ENCODE data around the gene SLC40A1. TPM values are rescaled to one million over a fixed set of nuclear protein-coding genes. Genes with fewer than 3 reads are reported as not detected.

Gene SLC40A1
- total and polyA plus RNA-seq, 2 experiments from 2014 or later = 0.80 to 11.5 TPM

GRCh38 chr2:189528617-189529016 is 52.0 kb downstream of the SLC40A1 start:
- Histone ChIP-seq H3K36me3 (no peaks in the 10 kb centered on the region), H3K4me1 (ENCODE audit: low read depth) (no peaks in the 10 kb centered on the region), H3K27me3 (no peaks in the 10 kb centered on the region), H3K9me3 (ENCODE audit: low read depth) (no peaks in the 10 kb centered on the region), H3K27ac (no peak overlapping the region), H3K4me3 (no peak overlapping the region)
- no peak for DNase-seq (ENCODE audit: low read depth in 1 of 2, low spot score in 1 of 2)
- TF ChIP-seq, protein P1, sequence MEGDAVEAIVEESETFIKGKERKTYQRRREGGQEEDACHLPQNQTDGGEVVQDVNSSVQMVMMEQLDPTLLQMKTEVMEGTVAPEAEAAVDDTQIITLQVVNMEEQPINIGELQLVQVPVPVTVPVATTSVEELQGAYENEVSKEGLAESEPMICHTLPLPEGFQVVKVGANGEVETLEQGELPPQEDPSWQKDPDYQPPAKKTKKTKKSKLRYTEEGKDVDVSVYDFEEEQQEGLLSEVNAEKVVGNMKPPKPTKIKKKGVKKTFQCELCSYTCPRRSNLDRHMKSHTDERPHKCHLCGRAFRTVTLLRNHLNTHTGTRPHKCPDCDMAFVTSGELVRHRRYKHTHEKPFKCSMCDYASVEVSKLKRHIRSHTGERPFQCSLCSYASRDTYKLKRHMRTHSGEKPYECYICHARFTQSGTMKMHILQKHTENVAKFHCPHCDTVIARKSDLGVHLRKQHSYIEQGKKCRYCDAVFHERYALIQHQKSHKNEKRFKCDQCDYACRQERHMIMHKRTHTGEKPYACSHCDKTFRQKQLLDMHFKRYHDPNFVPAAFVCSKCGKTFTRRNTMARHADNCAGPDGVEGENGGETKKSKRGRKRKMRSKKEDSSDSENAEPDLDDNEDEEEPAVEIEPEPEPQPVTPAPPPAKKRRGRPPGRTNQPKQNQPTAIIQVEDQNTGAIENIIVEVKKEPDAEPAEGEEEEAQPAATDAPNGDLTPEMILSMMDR (IDR thresholded peaks at IDR 0.05; ENCODE audit: low read depth, low read length) = no peak

- H3K4me1 ChIP-seq (ENCODE audit: low read depth) = no peaks in the 10 kb centered on the region
- H3K4me3 ChIP-seq = no peak overlapping the region
- no peak for DNase-seq (ENCODE audit: low read depth in 1 of 2, low spot score in 1 of 2)
- no peaks in the 10 kb centered on the region for H3K36me3 ChIP-seq
- no peak overlapping the region for H3K27ac ChIP-seq
- H3K27me3 ChIP-seq = no peaks in the 10 kb centered on the region
- H3K9me3 ChIP-seq (ENCODE audit: low read depth) = no peaks in the 10 kb centered on the region
- TF ChIP-seq, protein P1 (IDR thresholded peaks at IDR 0.05; ENCODE audit: low read depth, low read length) = no peak
Measured at GRCh38 chr2:189527812-189528592, 52.6 kb downstream of the SLC40A1 start.

DNA sequence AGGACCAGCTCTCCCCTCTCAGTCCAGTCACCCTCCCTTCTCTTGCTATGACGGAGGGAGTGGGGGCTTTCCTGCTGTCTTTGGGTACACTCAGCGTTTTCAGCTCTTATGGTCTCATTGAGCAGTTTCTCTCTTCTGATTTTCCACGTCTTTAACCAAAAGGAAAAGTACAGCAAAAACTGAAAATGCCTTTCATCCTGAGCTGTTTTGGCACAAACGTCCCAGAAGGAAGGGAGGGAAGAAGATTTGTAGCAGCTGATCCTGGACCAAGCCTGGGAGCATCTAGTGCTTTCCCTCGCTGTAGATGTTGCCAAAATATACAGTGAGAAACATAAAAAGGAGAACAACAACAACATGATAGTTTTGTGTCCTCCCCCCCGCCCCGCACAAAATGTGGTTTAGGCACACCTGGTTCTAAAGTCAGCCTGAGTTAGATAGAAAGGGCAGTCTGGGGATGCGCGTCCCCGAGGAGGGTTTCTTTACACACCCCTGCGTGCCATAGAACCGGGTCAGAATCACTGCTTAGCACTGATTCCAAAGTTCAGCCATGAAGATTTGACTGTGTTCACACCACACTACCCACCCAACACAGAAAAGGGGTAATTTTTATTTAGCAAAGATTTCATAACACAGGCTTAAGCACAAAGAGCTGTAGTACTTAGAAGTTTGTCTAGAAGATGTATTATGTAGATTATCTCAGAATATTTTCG is 53.4 kb downstream of the SLC40A1 start:
- Histone ChIP-seq H3K9me3 (ENCODE audit: low read depth) (no peaks in the 10 kb centered on the region), H3K36me3 (no peaks in the 10 kb centered on the region), H3K27me3 (no peaks in the 10 kb centered on the region), H3K27ac (no peak overlapping the region), H3K4me1 (ENCODE audit: low read depth) (no peaks in the 10 kb centered on the region), H3K4me3 (no peak overlapping the region)
- no peak for DNase-seq (ENCODE audit: low read depth in 1 of 2, low spot score in 1 of 2)
- TF ChIP-seq, protein P1 (IDR thresholded peaks at IDR 0.05; ENCODE audit: low read depth, low read length) = no peak

DNA sequence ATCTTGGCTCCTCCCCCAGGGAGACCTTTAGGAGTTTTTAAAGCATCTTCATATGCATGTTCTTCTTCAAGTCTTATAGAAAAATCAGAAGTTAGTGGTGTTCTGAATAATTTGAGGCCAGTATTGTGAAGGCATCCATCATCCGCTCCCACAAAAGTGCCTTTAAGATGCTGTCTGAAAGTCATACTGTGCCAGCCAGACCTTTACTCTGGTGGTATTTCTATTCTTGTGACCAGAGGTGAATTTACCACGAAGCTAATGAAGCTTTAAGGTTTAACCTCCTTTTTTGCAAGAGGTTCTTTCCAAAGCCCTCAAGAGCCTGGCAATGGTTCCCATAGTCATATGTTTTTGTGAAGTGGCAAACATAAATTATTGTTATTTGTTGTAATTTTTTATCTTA is 54.3 kb downstream of the SLC40A1 start:
- H3K9me3 ChIP-seq (ENCODE audit: low read depth) = no peaks in the 10 kb centered on the region
- no peaks in the 10 kb centered on the region for H3K27me3 ChIP-seq
- H3K27ac ChIP-seq = no peak overlapping the region
- H3K4me3 ChIP-seq = no peak overlapping the region
- TF ChIP-seq, protein P1 (IDR thresholded peaks at IDR 0.05; ENCODE audit: low read depth, low read length) = no peak
- no peak for DNase-seq (ENCODE audit: low read depth in 1 of 2, low spot score in 1 of 2)
- no peaks in the 10 kb centered on the region for H3K4me1 ChIP-seq (ENCODE audit: low read depth)
- no peaks in the 10 kb centered on the region for H3K36me3 ChIP-seq

DNA sequence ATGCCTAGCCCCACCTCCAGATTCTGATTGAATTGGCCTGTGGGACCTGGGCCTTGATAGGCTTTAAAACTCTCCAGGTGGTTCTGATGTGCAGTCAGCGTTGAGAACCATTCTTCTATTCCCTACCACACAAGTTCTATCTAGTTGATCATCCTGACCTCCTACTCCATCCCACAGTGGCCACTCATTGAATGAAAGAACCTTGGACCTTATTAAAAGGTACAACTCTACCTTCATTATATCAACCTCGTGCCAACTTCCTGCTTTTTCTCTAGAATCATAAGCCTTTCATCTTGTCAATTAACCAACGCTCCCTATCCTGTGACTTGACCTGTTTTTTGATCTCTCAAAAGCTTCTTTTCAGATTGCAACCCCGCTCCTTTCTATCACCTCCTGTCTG is 55.8 kb downstream of the SLC40A1 start:
- Histone ChIP-seq H3K27me3 (no peaks in the 10 kb centered on the region), H3K4me1 (ENCODE audit: low read depth) (peaks cover 5% of the 10 kb centered on the region), H3K4me3 (no peak overlapping the region), H3K36me3 (no peaks in the 10 kb centered on the region), H3K9me3 (ENCODE audit: low read depth) (no peaks in the 10 kb centered on the region), H3K27ac (no peak overlapping the region)
- no peak for DNase-seq (ENCODE audit: low read depth in 1 of 2, low spot score in 1 of 2)
- TF ChIP-seq, protein P1 (IDR thresholded peaks at IDR 0.05; ENCODE audit: low read depth, low read length) = no peak
